ENCODE data around the gene TTC24. TPM values are rescaled to one million over a fixed set of nuclear protein-coding genes. Genes with fewer than 3 reads are reported as not detected.

The TTC24 gene
- total RNA-seq, 1 donor from 2014 or later = not detected

DNA sequence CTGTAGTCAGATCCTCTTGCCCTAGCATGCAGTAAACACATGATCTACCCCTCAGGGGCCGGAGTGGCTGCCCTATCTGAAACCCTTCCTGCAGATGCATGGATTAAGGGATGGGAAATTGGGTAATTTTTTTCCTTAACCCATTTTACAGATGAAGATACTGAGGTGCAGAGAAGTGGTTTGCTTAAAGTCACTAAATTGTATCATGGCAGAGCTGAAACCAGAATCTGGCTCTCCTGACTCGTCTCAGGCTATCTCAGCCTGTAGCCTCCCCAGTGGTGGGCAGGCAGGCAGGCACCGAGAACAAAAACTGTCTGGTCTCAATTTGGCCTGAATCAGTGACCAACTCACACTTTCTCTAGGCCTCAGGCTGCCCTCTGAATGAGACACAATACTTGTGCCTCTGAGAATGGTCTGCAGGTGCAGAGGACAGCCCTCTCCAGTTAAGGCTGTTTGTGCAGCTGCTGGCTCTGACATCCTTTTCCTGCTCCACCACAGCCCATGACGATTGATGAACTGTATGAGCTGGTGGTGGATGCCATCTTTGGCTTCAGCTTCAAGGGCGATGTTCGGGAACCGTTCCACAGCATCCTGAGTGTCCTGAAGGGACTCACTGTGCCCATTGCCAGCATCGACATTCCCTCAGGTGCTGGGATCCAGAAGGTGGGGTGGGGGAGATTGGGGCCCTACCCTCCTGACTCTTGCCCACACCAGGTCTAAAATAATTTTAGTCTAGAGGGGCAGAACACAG, 13.6 kb downstream of the TTC24 start:
- H3K36me3 ChIP-seq (ENCODE audit: control insufficient read depth, insufficient read depth, low read length) = peaks cover 5% of the 10 kb centered on the region
- no peaks in the 10 kb centered on the region for H3K27me3 ChIP-seq (ENCODE audit: control insufficient read depth, insufficient read depth, low read length)
- DNase-seq (ENCODE audit: low read depth) = no peak
- no peak overlapping the region for H3K4me3 ChIP-seq (ENCODE audit: low read depth, low read length)
- TF ChIP-seq, protein P1, sequence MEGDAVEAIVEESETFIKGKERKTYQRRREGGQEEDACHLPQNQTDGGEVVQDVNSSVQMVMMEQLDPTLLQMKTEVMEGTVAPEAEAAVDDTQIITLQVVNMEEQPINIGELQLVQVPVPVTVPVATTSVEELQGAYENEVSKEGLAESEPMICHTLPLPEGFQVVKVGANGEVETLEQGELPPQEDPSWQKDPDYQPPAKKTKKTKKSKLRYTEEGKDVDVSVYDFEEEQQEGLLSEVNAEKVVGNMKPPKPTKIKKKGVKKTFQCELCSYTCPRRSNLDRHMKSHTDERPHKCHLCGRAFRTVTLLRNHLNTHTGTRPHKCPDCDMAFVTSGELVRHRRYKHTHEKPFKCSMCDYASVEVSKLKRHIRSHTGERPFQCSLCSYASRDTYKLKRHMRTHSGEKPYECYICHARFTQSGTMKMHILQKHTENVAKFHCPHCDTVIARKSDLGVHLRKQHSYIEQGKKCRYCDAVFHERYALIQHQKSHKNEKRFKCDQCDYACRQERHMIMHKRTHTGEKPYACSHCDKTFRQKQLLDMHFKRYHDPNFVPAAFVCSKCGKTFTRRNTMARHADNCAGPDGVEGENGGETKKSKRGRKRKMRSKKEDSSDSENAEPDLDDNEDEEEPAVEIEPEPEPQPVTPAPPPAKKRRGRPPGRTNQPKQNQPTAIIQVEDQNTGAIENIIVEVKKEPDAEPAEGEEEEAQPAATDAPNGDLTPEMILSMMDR (IDR thresholded peaks at IDR 0.05; ENCODE audit: insufficient read depth, low read length, poor library complexity, severe bottlenecking) = no peak

DNA sequence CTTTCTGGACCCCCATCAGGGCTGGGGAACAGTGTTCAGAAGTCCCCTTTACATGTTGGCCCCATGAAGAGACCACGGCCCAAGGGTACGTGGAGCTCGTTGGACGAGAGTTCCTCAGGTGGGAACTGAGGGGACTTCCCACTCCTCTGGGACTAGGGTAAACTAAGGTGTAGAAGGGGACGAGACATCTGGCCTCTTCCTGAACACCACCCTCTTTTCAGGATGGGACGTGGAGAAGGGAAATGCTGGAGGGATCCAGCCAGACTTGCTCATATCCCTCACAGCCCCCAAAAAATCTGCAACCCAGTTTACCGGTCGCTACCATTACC, 14.1 kb downstream of the TTC24 start:
- TF ChIP-seq, protein P1 (IDR thresholded peaks at IDR 0.05; ENCODE audit: insufficient read depth, low read length, poor library complexity, severe bottlenecking) = no peak
- Histone ChIP-seq H3K4me3 (ENCODE audit: low read depth, low read length) (no peak overlapping the region), H3K27me3 (ENCODE audit: control insufficient read depth, insufficient read depth, low read length) (no peaks in the 10 kb centered on the region), H3K36me3 (ENCODE audit: control insufficient read depth, insufficient read depth, low read length) (peaks cover 6% of the 10 kb centered on the region)
- no peak for DNase-seq (ENCODE audit: low read depth)

DNA sequence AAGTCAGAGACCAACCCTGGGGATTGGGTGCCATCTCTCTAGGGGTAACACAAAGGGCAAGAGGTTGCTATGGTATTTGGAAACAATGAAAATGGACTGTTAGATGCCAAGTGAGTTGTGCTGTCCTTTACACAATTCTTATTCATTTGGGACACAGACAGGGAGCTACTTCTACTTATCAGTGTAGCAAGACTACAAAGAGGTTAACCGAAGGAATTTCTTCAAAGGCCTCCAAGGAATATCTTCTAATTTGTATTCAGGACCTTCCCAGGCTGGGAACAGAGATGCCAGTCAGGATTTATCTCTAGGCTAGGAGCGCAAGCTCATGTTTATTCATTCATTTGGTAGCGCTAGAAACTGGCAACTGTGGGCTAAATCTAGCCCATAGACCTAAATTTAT, 14.7 kb downstream of the TTC24 start:
- no peak for DNase-seq (ENCODE audit: low read depth)
- Histone ChIP-seq H3K4me3 (ENCODE audit: low read depth, low read length) (no peak overlapping the region), H3K36me3 (ENCODE audit: control insufficient read depth, insufficient read depth, low read length) (peaks cover 6% of the 10 kb centered on the region), H3K27me3 (ENCODE audit: control insufficient read depth, insufficient read depth, low read length) (no peaks in the 10 kb centered on the region)
- TF ChIP-seq, protein P1 (IDR thresholded peaks at IDR 0.05; ENCODE audit: insufficient read depth, low read length, poor library complexity, severe bottlenecking) = no peak

DNA sequence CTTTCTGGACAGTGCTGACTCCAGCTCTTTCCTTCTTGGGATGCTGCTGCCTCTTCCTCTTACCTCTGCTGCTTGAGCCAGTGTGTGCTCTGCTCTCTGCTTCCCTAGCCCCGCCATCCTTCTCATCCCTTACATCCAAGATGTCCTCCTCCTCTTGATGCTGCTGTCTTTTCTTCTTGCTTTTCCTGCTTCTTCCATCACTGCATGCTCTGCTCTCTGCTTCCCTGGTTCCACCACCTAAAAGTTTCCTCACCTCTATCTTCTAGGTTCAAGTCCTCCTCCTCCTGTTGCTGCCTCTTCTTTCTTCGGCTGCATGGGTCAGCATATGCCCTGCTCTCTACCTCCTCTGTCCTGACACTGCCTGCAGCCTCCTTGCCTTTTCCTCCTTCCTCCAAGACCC, 15.5 kb downstream of the TTC24 start:
- Histone ChIP-seq H3K36me3 (ENCODE audit: control insufficient read depth, insufficient read depth, low read length) (peaks cover 6% of the 10 kb centered on the region), H3K27me3 (ENCODE audit: control insufficient read depth, insufficient read depth, low read length) (no peaks in the 10 kb centered on the region), H3K4me3 (ENCODE audit: low read depth, low read length) (no peak overlapping the region)
- TF ChIP-seq, protein P1 (IDR thresholded peaks at IDR 0.05; ENCODE audit: insufficient read depth, low read length, poor library complexity, severe bottlenecking) = no peak
- DNase-seq (ENCODE audit: low read depth) = no peak

DNA sequence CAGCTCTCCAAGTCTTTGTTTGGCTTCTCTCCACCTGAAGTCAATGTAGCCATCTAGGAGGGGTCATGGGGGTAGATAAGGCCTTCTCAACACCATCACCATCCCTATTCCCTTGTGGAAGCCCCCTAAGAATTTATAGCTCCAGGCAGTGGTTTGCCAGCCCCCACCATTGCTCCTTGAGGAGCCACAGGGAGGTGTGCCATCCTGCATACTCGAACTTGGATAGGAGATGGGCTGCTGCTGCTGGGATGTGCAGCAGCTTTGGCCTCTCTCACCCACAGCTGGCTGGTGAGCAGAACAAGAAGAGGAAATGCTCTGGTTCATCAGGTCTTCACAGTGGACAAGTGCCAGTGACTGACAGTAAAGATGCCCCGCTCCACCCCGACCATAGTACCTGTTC, 16.9 kb downstream of the TTC24 start:
- Histone ChIP-seq H3K27me3 (ENCODE audit: control insufficient read depth, insufficient read depth, low read length) (no peaks in the 10 kb centered on the region), H3K36me3 (ENCODE audit: control insufficient read depth, insufficient read depth, low read length) (peaks cover 6% of the 10 kb centered on the region), H3K4me3 (ENCODE audit: low read depth, low read length) (no peak overlapping the region)
- DNase-seq (ENCODE audit: low read depth) = no peak
- TF ChIP-seq, protein P1 (IDR thresholded peaks at IDR 0.05; ENCODE audit: insufficient read depth, low read length, poor library complexity, severe bottlenecking) = no peak

DNA sequence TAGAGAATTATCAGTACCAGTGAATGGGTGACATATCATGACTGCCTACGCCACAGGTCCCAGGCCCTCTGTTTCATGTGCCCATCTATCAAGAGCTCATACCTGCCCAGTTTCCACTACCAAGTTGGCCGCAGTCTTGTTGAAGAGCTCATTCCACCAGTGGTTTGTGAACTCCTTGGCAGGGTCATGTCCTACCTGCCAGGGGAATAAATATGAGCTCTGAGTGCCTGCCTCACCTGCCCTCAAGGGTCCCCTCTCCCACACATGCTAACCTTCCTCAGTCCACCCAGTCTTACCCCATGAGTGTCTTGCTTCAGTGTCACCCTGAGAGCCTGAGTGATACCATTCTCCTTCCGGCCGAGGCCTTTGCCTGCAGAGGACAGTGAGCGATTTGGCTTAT, 18.6 kb downstream of the TTC24 start:
- TF ChIP-seq, protein P1 (IDR thresholded peaks at IDR 0.05; ENCODE audit: insufficient read depth, low read length, poor library complexity, severe bottlenecking) = no peak

More for the DNA sequence above, 18.6 kb downstream of the TTC24 start:
- Histone ChIP-seq H3K36me3 (ENCODE audit: control insufficient read depth, insufficient read depth, low read length) (peaks cover 5% of the 10 kb centered on the region), H3K27me3 (ENCODE audit: control insufficient read depth, insufficient read depth, low read length) (no peaks in the 10 kb centered on the region), H3K4me3 (ENCODE audit: low read depth, low read length) (no peak overlapping the region)
- no peak for DNase-seq (ENCODE audit: low read depth)
